Stimulated activated CD8-positive, alpha-beta memory T cell treated with anti-CD3 and anti-CD28 coated beads, Interleukin-4, amount 100 ng/mL, for 1 hour (primary cell): ENCODE data around the gene LSM11.

Experiments
- DNase-seq, 2 donors: peaks; one replicate each; pipeline ENCODE4 v3.0.0-alpha.2; 2020; ENCODE audit warnings: low read depth in 2 of 2, low spot score in 1 of 2

LSM11 gene

DNA sequence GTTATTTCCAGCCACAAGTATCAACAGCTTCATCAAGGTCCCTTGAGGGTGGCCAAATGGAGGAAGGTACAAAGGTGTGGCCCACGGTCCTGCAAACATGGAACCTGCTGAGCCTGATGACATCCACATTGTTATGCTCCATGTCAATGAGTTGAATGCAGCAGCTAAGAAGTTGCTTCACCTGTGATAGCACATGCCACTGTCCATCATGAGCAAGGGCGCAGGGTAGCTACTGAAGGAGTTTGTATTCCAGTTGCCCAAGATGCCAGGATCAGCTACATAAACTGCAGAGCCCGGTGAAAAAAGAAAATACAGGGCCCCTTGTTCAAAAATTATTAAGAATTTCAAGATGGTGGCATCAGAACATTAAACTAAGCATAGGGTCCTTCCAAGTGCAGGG lies 24.2 kb downstream of the LSM11 start:
- no peak for DNase-seq

- no peak for DNase-seq
Observed at GRCh38 chr5:157770665-157771064, 27.2 kb downstream of the LSM11 start.

- DNase-seq: no peak
Observed at GRCh38 chr5:157772127-157772526, 28.6 kb downstream of the LSM11 start.

DNA sequence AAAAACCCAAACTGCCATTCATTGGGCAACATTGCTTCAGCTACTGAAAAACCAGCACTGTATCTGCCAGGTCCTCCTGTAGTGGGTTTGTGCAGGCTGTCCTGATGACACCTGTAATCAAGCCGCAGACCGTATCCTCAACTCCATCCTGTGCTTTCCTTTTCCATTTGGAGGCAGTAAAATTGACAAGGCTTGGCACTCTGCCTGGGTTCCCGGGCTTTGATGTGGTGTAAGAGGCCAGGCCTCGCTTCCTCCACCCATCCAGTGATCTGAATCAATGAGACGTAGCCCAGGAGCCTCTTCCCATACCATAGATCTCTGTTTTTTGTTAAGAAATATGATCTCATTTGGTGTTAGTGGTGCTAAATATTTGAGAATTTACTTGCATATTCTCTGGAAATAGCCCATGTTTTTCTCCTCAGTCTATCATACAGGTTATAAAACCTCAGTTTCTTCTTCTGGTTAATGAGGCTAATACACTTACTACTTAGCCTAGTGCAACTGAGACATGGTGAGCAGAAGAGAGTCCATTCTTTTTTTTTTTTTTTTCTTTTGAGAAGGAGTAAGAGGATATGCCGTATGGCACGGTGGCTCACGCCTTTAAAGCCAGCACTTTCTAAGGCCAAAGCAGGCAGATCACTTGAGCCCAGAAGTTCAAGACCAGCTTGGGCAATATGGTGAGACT lies 34.8 kb downstream of the LSM11 start:
- no peak for DNase-seq

- DNase-seq: no peak
Observed at GRCh38 chr5:157779221-157779620, 35.7 kb downstream of the LSM11 start.

DNA sequence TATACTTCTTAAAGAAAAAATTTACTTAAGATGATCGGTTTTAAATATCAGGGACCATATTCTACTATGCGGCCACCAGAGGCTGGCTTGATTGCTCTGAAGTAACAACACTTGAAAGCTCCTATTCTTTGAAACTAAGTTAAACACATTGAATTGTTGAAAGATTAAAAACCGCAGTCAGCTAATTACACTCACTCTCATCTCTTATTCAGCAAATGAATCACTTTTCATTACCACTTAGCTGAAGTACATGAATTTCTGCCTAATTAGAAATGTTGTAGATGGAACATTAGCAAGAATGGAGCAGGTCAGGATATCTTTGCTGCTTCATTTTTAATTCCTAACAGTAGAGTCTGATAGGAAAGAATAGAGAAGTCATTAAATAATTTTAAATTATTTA lies 42.3 kb downstream of the LSM11 start:
- no peak for DNase-seq

- DNase-seq: no peak
Observed at GRCh38 chr5:157793301-157793700, 49.8 kb downstream of the LSM11 start.

DNA sequence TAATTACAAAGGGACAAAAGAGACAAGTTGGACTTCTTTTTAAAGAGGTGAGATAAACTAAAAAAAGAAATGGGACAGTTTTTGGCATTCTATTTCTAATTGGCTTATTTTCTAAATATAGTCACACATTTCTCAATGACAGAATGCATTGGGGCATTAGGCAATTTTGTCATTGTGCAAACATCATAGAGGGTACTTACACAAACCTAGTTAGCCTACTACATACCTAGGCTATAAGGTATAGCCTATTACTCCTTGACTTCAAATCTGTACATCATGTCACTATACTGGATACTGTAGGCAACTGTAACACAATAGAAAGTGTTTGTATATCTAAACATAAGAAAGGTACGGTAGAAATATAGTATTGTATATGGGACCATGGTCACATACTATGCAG lies 56.1 kb downstream of the LSM11 start:
- DNase-seq: no peak

- DNase-seq: no peak
Observed at GRCh38 chr5:157800137-157800536, 56.6 kb downstream of the LSM11 start.

DNA sequence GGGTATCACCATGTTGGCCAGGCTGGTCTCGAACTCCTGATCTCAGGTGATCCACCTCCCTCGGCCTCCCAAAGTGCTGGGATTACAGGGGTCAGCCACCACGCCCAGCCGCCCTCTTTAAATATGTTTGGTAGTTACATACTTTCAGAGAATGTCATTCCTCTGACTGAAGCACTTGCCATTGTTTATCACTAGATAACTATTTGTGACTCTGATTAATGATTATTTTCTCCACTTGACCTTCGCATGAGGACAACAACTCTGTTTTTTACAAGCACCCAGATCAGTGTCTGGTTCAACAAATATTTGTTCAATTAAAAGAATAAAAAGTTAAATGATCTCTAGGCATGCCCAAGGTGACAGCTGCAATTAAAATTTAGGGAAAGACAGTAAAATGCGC lies 59.2 kb downstream of the LSM11 start:
- no peak for DNase-seq

DNA sequence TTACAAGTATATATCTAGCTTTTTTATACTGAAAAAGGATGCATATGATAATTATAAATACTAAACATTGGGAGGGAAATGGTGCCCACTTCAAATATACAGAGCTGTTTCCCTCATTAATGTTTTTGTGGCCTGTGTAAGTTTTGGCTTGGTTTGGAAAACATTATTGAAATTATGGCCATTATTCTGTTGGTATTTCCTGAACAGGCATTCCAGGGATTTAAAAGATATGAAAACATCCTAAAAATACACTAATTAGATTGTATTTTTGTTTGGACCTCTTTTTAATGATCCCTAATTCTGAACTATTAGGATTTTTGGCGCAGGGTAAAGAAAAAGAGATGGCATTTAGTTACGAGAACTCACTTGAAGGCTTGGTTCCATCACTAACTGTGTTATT lies 64.5 kb downstream of the LSM11 start:
- DNase-seq: no peak
